HEK293 (cell line): ENCODE measurements around the gene SZT2.

ENCODE experiments used
- CTCF ChIA-PET: fragments of 350-600 bp; formaldehyde crosslinking; extraction: SDS; loops from one replicate; lab custom pipeline; 2021; ENCODE audit warnings: antibody characterized with exemption; lab: Yijun Ruan, JAX
- POLR2A ChIA-PET: fragments of 300-600 bp; formaldehyde crosslinking; extraction: SDS; loops from one replicate; lab custom pipeline; 2020; ENCODE audit warnings: antibody characterized with exemption, inconsistent platforms; lab: Yijun Ruan, JAX
- H3K27ac ChIP-seq: fragments of 200-500 bp; sonication (Bioruptor generic); 2 replicates; pipeline ENCODE4 v1.5.1; 2014; ENCODE audit warnings: low read depth, low read length, control low read depth, inconsistent platforms; ENCODE audit errors: extremely low read depth
- H3K36me3 ChIP-seq, 2 experiments: fragments of 200-500 bp in 1 of 2; sonication (Bioruptor generic) in 1 of 2; 1 replicate in 1 of 2; 2 replicates in 1 of 2; pipeline ENCODE4 v1.5.1; 2014 to 2017; ENCODE audit warnings: inconsistent platforms in 2 of 2, low read length in 2 of 2; ENCODE audit not compliant: control insufficient read depth in 2 of 2, insufficient read depth in 1 of 2
- H3K4me1 ChIP-seq: fragments of 200-500 bp; sonication (Bioruptor generic); 2 replicates; pipeline ENCODE4 v1.5.1; 2014; ENCODE audit warnings: mild to moderate bottlenecking, low read length, inconsistent platforms; ENCODE audit not compliant: control insufficient read depth, insufficient read depth
- H3K4me3 ChIP-seq: 2 replicates; pipeline ENCODE4 v1.5.1; 2011; ENCODE audit warnings: low read depth, mild to moderate bottlenecking, control low read depth, low read length, moderate library complexity
- H3K9me3 ChIP-seq: fragments of 200-500 bp; sonication (Bioruptor generic); 2 replicates; pipeline ENCODE4 v1.5.1; 2014; ENCODE audit warnings: low read depth, low read length, inconsistent platforms; ENCODE audit not compliant: control insufficient read depth, insufficient read depth
- HOXA7 ChIP-seq: sonication (generic); formaldehyde crosslinking; IDR thresholded peaks from 2 replicates; pipeline ENCODE4 v1.8.1; 2022; ENCODE audit warnings: missing genetic modification reagents, borderline replicate concordance
- KLF8 ChIP-seq: fragments of 450-650 bp; formaldehyde crosslinking; IDR thresholded peaks from 2 replicates; pipeline ENCODE4 v1.5.1; 2016; ENCODE audit warnings: missing biosample characterization, missing genetic modification characterization
- PRDM6 ChIP-seq: fragments of 450-650 bp; formaldehyde crosslinking; IDR thresholded peaks from 2 replicates; pipeline ENCODE4 v1.5.1; 2017; ENCODE audit warnings: missing biosample characterization, missing genetic modification characterization
- REPIN1 ChIP-seq: fragments of 450-650 bp; formaldehyde crosslinking; IDR thresholded peaks from 2 replicates; pipeline ENCODE4 v1.5.1; 2017; ENCODE audit warnings: missing biosample characterization, missing genetic modification characterization, low read depth
- SP2 ChIP-seq: fragments of 450-650 bp; formaldehyde crosslinking; IDR thresholded peaks from 2 replicates; pipeline ENCODE4 v1.5.1; 2016; ENCODE audit warnings: missing biosample characterization, missing genetic modification characterization
- SP3 ChIP-seq: fragments of 450-650 bp; formaldehyde crosslinking; IDR thresholded peaks from 2 replicates; pipeline ENCODE4 v1.5.1; 2016; ENCODE audit warnings: missing biosample characterization, missing genetic modification characterization
- ZBTB20 ChIP-seq: fragments of 450-650 bp; formaldehyde crosslinking; IDR thresholded peaks from 2 replicates; pipeline ENCODE4 v1.5.1; 2016; ENCODE audit warnings: missing biosample characterization, missing genetic modification characterization
- ZIC2 ChIP-seq: fragments of 450-650 bp; formaldehyde crosslinking; IDR thresholded peaks from 2 replicates; pipeline ENCODE4 v1.5.1; 2016; ENCODE audit warnings: missing biosample characterization, missing genetic modification characterization
- ZNF121 ChIP-seq: fragments of 450-650 bp; formaldehyde crosslinking; IDR thresholded peaks from 2 replicates; pipeline ENCODE4 v1.5.1; 2016; ENCODE audit warnings: missing biosample characterization, missing genetic modification characterization
- ZNF133 ChIP-seq: fragments of 450-650 bp; formaldehyde crosslinking; IDR thresholded peaks from 2 replicates; pipeline ENCODE4 v1.5.1; 2016; ENCODE audit warnings: missing biosample characterization, missing genetic modification characterization
- ZNF146 ChIP-seq: fragments of 450-650 bp; formaldehyde crosslinking; IDR thresholded peaks from 2 replicates; pipeline ENCODE4 v1.5.1; 2016; ENCODE audit warnings: missing biosample characterization, missing genetic modification characterization
- ZNF155 ChIP-seq: fragments of 450-650 bp; formaldehyde crosslinking; IDR thresholded peaks from 2 replicates; pipeline ENCODE4 v1.5.1; 2016; ENCODE audit warnings: missing biosample characterization, missing genetic modification characterization
- ZNF174 ChIP-seq: fragments of 450-650 bp; formaldehyde crosslinking; IDR thresholded peaks from 2 replicates; pipeline ENCODE4 v1.5.0; 2017; ENCODE audit warnings: missing biosample characterization, mild to moderate bottlenecking, missing genetic modification characterization
- ZNF184 ChIP-seq: fragments of 450-650 bp; IDR thresholded peaks from 2 replicates; pipeline ENCODE4 v1.5.1; 2018; ENCODE audit warnings: missing biosample characterization, mild to moderate bottlenecking, missing genetic modification characterization
- ZNF223 ChIP-seq: fragments of 450-650 bp; formaldehyde crosslinking; IDR thresholded peaks from 2 replicates; pipeline ENCODE4 v1.5.1; 2016; ENCODE audit warnings: missing biosample characterization, missing genetic modification characterization
- ZNF280C ChIP-seq: fragments of 450-650 bp; formaldehyde crosslinking; IDR thresholded peaks from 2 replicates; pipeline ENCODE4 v1.5.1; 2016; ENCODE audit warnings: missing biosample characterization, missing genetic modification characterization
- ZNF366 ChIP-seq: fragments of 450-650 bp; formaldehyde crosslinking; conservative IDR thresholded peaks from 2 replicates; pipeline ENCODE4 v1.5.1; 2016; ENCODE audit warnings: missing biosample characterization, missing genetic modification characterization
- ZNF391 ChIP-seq: fragments of 450-650 bp; formaldehyde crosslinking; IDR thresholded peaks from 2 replicates; pipeline ENCODE4 v1.5.1; 2016; ENCODE audit warnings: low read depth, missing biosample characterization, missing genetic modification characterization, borderline replicate concordance
- ZNF521 ChIP-seq: fragments of 450-650 bp; formaldehyde crosslinking; IDR thresholded peaks from 2 replicates; pipeline ENCODE4 v1.5.1; 2017; ENCODE audit warnings: missing biosample characterization, mild to moderate bottlenecking, missing genetic modification characterization
- ZNF529 ChIP-seq: fragments of 450-650 bp; formaldehyde crosslinking; IDR thresholded peaks from 2 replicates; pipeline ENCODE4 v1.5.1; 2017; ENCODE audit warnings: missing genetic modification characterization, missing biosample characterization; ENCODE audit not compliant: insufficient replicate concordance
- ZNF555 ChIP-seq: fragments of 450-650 bp; formaldehyde crosslinking; conservative IDR thresholded peaks from 2 replicates; pipeline ENCODE4 v1.5.1; 2017; ENCODE audit warnings: missing biosample characterization, mild to moderate bottlenecking, missing genetic modification characterization, inconsistent platforms
- ZNF629 ChIP-seq: fragments of 450-650 bp; formaldehyde crosslinking; IDR thresholded peaks from 2 replicates; pipeline ENCODE4 v1.5.1; 2017; ENCODE audit warnings: missing biosample characterization, missing genetic modification characterization
- ZNF654 ChIP-seq: fragments of 450-650 bp; formaldehyde crosslinking; IDR thresholded peaks from 2 replicates; pipeline ENCODE4 v1.5.1; 2016; ENCODE audit warnings: low read depth, missing biosample characterization, missing genetic modification characterization
- ZNF670 ChIP-seq: fragments of 450-650 bp; formaldehyde crosslinking; IDR thresholded peaks from 2 replicates; pipeline ENCODE4 v1.5.1; 2016; ENCODE audit warnings: missing biosample characterization, missing genetic modification characterization, low read depth
- ZNF677 ChIP-seq: fragments of 450-650 bp; IDR thresholded peaks from 2 replicates; pipeline ENCODE4 v1.5.0; 2018; ENCODE audit warnings: missing biosample characterization, mild to moderate bottlenecking, missing genetic modification characterization, moderate library complexity
- ZNF704 ChIP-seq: fragments of 450-650 bp; formaldehyde crosslinking; IDR thresholded peaks from 2 replicates; pipeline ENCODE4 v1.5.1; 2016; ENCODE audit warnings: missing biosample characterization, missing genetic modification characterization
- ZNF707 ChIP-seq: fragments of 450-650 bp; formaldehyde crosslinking; IDR thresholded peaks from 2 replicates; pipeline ENCODE4 v1.5.1; 2016; ENCODE audit warnings: missing biosample characterization, missing genetic modification characterization
- TF ChIP-seq, protein P1 (sequence below): fragments of 450-650 bp; formaldehyde crosslinking; IDR thresholded peaks from 2 replicates; pipeline ENCODE4 v1.5.1; 2016; ENCODE audit warnings: missing biosample characterization, missing genetic modification characterization

SZT2 gene

GRCh38 chr1:43389326-43390313, at the start of gene SZT2, which contains the start of gene MED8:
Gene SZT2 (plus strand): TSS chr1:43389899. CDS start chr1:43389969, 70 bp downstream.
Gene MED8 (minus strand): TSS chr1:43389800. CDS start chr1:43389764, 36 bp downstream.
- CTCF ChIA-PET: interaction anchor here (0.6 to 1.6 kb wide), 4 partner anchors 32 to 561 kb away, joined by 3 to 8 read pairs (median 4); no protein-coding TSS in a partner anchor
- POLR2A ChIA-PET: interaction anchor here (0.6 to 2.8 kb wide), 9 partner anchors 13 to 304 kb away, joined by 3 to 20 read pairs (median 6); partner anchors contain the start of genes CDC20 and ELOVL1
- Histone ChIP-seq H3K36me3 (peaks cover 5 to 40% of the 10 kb centered on the region in 2 experiments; a peak in 2 of 3 replicates), H3K9me3 (no peaks in the 10 kb centered on the region), H3K4me3 (peak within 1 kb of the TSS; percentile 61), H3K27ac (peak within 1 kb of the TSS; percentile 67), H3K4me1 (no peaks in the 10 kb centered on the region)
- TF ChIP-seq ZNF629 (peak; percentile 78), ZNF174 (tag by site-specific recombination) (no peak), ZNF704 (tag by site-specific recombination) (no peak), HOXA7 (CRISPR knock-in tag) (no peak), SP3 (tag by site-specific recombination) (peak; percentile 97), SP2 (tag by site-specific recombination) (peak; percentile 98), ZNF223 (no peak), ZNF133 (tag by site-specific recombination) (no peak), ZNF184 (tag by site-specific recombination) (no peak), ZNF707 (tag by site-specific recombination) (no peak), ZNF366 (tag by site-specific recombination) (no peak), ZNF146 (tag by site-specific recombination) (no peak), ZNF155 (tag by site-specific recombination) (no peak), ZNF280C (tag by site-specific recombination) (no peak), ZNF121 (tag by site-specific recombination) (0 out of 2 replicates have a peak, but pooled peaks have one; percentile 14), ZIC2 (tag by site-specific recombination) (peak; percentile 78), ZNF391 (tag by site-specific recombination) (no peak; the same call in 1 of the 2 replicates), KLF8 (peak; percentile 76; the same call in 1 of the 2 replicates), PRDM6 (tag by site-specific recombination) (no peak), ZBTB20 (tag by site-specific recombination) (peak; percentile 41), ZNF670 (tag by site-specific recombination) (no peak), ZNF555 (no peak), ZNF521 (no peak), ZNF677 (no peak), ZNF529 (tag by site-specific recombination) (no peak), ZNF654 (tag by site-specific recombination) (no peak), REPIN1 (tag by site-specific recombination) (no peak)
- TF ChIP-seq, protein P1, sequence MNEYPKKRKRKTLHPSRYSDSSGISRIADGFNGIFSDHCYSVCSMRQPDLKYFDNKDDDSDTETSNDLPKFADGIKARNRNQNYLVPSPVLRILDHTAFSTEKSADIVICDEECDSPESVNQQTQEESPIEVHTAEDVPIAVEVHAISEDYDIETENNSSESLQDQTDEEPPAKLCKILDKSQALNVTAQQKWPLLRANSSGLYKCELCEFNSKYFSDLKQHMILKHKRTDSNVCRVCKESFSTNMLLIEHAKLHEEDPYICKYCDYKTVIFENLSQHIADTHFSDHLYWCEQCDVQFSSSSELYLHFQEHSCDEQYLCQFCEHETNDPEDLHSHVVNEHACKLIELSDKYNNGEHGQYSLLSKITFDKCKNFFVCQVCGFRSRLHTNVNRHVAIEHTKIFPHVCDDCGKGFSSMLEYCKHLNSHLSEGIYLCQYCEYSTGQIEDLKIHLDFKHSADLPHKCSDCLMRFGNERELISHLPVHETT (tag by site-specific recombination): no peak
